NCI-H748 treated with DMSO at 0.1 percent for 48 hours (cell line): ENCODE measurements around the gene NAA11.

Experiments used
- DNase-seq: peaks from one replicate; lab custom pipeline; 2025; lab: John Stamatoyannopoulos, UW

The NAA11 gene

GRCh38 chr4:79325864-79326328 lies at the start of gene NAA11:
Gene NAA11 (minus strand): TSS chr4:79326061. CDS start chr4:79325877, 184 bp downstream.
- no peak for DNase-seq

DNA sequence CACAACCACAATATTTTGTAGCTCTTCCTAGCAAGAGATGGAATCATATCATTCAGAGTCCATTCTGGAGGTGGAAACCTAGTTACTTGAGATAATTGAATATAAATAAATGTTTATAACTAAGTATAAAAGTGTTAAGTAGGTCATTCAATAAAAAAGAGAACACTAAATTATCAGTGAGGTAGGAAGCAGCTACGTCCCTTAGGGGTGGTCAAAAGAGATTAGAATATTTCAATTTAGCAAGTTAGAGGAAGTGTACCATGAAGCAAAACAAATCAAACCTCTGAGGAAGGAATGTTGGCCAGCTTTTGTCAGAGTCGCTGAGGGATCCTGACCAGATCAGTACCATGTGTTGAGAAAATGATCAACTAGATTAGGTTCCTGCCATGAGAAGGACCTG lies 44.2 kb upstream of the NAA11 start:
- DNase-seq, result no peak

GRCh38 chr4:79367096-79367495 lies 41.2 kb upstream of the NAA11 start:
- no peak for DNase-seq

DNA sequence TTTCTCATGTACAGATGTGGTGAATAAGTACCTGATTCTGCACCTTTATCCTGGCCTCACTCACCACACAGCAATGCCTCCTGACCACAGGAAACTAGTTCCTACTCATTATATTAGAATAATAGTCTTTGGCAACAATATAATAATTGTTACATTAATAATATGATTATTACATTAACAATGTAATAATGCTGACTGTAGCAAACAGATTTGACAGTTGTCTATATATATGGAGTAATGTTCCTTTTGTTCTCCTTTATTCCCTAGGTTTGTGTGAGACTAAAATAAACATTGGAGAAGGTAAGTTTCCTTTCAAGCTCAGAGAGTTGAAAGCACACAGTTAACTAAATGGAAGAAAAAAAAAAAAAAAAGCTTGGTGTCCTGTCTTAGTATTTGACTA lies 40.6 kb upstream of the NAA11 start:
- DNase-seq, result no peak

GRCh38 chr4:79364061-79364460 lies 38.2 kb upstream of the NAA11 start:
- no peak for DNase-seq

DNA sequence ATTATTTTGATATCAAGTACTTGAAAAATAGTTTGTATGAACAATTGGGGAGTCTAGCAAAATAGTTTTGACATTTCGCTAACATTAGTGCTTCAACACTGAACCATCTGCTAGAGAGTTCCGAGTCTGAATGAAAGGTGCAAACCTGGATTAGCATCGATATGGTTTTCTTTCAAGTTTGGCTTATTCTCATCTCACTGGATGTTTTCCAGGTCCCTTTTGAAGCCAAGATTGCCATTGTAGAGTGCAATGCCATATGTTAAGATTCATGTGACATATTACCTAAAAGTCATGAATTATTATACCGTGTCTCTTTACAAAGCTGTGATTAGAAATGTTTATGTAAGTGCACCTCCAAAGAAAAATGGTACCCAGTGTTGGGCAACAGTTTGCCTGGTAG lies 36.8 kb upstream of the NAA11 start:
- DNase-seq, result no peak

- DNase-seq, result no peak
Observed at GRCh38 chr4:79360006-79360405, 34.1 kb upstream of the NAA11 start.

DNA sequence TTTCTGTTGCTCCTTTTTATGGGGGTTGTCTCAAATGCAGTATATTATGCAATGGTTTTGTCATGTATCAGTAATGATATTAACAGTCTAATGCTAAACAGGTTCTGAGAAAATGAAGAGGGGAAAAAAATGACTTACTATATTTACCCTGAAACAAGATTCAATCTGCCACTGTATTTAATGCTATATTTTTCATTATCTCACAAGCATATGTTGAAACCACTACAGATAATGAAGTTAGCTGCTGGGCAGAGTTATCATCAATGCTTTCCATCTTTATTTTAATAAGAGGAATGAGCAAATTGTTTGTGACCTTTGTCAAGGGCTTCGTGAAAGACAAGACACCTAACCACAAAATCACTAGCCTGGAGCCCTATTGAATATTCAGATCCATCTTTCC lies 32.6 kb upstream of the NAA11 start:
- no peak for DNase-seq

DNA sequence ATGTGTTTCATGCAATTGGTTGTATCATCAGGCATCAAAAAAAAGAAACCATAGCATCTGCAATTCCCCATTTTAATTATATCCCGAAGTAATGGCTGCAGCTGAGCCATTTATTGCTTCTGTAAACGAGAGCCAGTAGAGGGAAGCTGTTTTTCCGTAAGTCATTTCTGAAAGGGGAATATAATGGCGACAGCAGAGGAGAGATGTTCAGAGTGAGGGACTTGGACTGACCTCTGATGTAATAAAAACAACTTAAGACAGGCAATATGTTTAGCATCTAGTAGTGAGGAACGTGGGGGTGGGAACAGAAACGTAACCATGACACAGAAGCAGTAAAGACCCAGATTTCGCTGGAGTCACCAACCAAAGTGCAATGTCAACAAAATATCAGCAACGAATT lies 31.5 kb upstream of the NAA11 start:
- no peak for DNase-seq

GRCh38 chr4:79353075-79353474 lies 27.2 kb upstream of the NAA11 start:
- DNase-seq, result no peak

DNA sequence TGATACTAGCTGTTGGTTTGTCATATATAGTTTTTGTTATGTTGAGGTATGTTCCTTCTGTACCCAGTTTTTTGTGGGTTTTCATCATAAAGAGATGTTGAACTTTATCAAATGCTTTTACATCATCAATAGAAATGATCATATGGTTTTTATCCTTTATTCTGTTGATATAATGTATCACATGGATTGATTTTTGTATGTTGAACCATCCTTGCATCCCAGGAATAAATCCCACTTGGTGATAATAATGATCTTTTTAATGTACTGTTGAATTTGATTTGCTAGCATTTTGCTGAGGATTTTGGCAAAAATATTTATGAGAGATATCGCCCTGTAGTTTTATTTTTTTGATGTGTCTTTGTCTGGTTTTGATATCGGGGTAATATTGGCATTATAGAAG lies 22.5 kb upstream of the NAA11 start:
- DNase-seq, result no peak

- no peak for DNase-seq
Observed at GRCh38 chr4:79341893-79342653, 16.2 kb upstream of the NAA11 start.

GRCh38 chr4:79340568-79340967 lies 14.7 kb upstream of the NAA11 start:
- DNase-seq, result no peak

GRCh38 chr4:79338148-79338547 lies 12.3 kb upstream of the NAA11 start:
- no peak for DNase-seq

DNA sequence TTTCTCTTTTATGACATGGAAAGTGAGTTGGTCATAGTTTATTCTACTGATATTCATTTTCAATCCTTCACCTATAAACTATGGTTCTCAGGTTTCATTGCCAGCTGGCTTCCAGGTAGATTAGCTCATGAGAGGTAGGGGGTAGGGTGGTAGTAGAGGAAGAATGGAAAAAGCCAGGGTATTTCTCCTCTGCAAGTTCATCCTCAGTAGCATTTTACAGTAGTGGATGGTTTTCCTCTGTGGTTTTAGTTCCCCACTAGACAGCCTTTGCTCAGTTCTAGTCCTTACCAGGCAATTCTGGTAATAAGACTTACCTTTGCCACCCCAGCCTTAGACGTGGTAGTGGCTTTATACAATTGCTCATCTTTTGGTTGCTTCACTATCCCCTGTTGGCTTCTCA lies 8.9 kb upstream of the NAA11 start:
- DNase-seq, result no peak

DNA sequence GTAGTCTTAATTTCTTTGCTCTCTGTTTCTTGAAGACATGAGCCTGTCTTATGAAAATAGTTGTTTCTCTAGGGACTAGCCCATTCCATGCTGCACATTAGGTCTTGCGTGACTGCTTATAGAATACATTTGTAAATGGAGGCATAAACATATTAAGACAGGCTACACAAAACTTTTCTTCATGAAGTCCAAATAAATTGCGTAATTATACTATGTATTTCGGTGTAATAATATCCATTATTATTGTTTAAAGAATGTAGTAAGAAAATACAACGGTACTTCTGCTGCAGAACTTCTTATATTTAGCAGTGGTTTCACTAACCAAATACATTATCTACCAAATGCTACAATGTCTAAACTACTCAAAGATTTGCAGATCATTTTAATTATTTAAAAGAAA lies 8.5 kb upstream of the NAA11 start:
- DNase-seq, result no peak

- DNase-seq, result no peak
Observed at GRCh38 chr4:79331126-79331876, 5.4 kb upstream of the NAA11 start.

- DNase-seq, result no peak
Observed at GRCh38 chr4:79330720-79331119, 4.9 kb upstream of the NAA11 start.

DNA sequence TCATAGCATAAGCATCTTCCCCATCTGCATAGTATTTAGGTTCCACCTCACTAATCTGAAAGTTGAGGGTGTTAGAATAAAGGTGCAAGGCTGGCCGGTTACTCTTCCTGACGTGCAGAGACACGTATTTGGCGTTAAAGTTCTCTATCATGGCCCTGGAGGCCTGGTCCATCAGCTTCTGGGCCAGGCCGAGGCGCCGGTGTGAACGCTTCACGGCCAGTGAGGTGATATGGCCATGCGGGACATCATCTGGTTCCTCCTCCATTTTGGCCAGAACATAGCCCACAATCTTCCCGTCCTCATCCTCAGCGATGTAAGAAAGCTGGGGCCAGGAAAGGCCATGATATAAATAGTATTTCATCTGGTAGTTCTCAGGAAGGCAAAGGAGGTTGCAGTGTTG lies 425 bp downstream of the NAA11 start:
- no peak for DNase-seq

- DNase-seq, result no peak
Observed at GRCh38 chr4:79319975-79320374, 5.9 kb downstream of the NAA11 start.

- DNase-seq, result no peak
Observed at GRCh38 chr4:79317711-79318110, 8.2 kb downstream of the NAA11 start.

DNA sequence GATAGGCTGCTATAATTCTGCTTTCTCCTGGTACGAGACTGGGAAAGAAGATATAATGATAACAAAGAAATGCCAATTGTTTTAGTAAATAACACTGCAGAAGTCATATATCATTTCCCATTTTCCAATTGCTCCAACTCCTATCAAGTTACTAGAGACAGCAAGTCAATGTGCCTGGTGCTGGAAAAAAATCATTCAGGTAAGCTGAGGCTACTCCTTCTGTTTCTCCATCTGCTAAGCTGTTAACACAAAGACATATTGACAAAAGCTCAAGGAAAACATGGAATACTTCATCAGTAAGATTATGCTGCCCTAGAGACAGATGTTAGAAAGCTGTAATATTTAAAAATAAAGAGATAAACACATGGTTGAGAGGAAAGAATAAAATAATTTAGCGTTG lies 10.0 kb downstream of the NAA11 start:
- no peak for DNase-seq

DNA sequence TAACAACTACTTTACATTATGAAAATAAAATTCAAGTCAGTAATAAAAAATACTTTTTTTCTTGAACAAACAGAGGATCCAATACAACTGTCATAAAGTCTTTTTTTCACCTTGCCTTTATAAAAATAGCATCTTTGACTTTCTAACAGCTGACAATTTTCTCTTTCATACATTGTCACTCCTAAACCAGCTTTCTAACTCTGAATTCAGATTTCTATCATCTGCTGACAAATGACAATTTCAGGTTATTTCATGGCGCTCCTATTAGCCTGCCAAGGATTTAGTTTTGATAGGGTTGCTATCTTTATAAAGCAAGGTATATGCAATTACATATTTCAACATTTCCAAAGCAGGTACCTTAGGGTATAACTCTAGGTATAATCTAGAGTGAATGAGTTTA lies 14.6 kb downstream of the NAA11 start:
- no peak for DNase-seq

DNA sequence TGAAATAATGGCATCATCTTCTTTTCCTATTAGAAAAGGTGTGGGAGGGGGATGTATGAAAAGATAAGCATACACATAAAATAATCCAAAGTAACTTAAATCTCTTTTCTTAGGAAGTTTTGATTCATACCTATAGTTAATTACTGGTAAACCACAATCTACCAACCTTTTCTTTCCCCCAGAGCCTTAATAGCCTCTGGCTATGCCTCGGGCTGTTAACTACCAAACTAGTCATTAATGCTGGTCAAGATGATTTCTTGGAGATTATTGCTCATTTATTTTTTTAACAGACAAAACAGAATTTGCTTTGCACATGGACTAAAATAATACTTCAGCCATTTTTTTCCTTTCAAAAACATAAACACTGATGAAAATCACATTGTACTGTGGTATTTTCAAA lies 16.9 kb downstream of the NAA11 start:
- no peak for DNase-seq
